ENCODE data around the gene CD59. TPM values are rescaled to one million over a fixed set of nuclear protein-coding genes. Genes with fewer than 3 reads are reported as not detected.

Gene CD59
- total RNA-seq, 3 donors from 2014 or later (not counting 1 experiment from before 2014, with no cell fraction given) = 25.0 to 29.4 (median 26.4) TPM

DNA sequence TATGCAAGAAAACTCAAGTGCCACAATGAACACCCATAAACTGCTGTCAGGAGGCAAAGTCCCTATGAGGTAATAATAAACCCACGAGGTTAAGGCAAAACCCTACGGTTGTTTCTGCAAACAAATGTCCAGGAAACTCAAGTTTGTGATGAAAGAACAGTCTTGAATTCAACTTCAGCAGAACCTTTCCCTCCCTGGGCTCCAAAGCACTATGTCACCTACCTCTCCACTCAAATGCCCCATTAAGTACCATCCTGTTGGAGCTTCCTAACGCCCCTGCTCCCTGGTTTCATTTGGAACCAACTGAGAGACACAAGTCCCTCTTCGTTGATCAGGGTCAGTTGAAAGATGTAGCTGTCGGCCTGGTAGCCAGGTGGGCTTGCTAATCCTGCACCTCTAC, 33.0 kb downstream of the CD59 start:
- H3K36me3 ChIP-seq (ENCODE audit: control insufficient read depth, insufficient read depth, low read length) = no peaks in the 10 kb centered on the region
- H3K27ac ChIP-seq (ENCODE audit: low read length) = no peak overlapping the region
- ATAC-seq (no peak), DNase-seq (no peak)
- 86% methylated on average over 4 of the region's 5 CpGs for WGBS (ENCODE audit: insufficient coverage)
- H3K4me1 ChIP-seq (ENCODE audit: control insufficient read depth, insufficient read depth, low read length) = peaks cover 12% of the 10 kb centered on the region
- intact Hi-C loops (cut with micrococcal nuclease) = no loop called here
- no peak overlapping the region for H3K27ac Mint-ChIP-seq
- no peaks in the 10 kb centered on the region for H3K9me3 ChIP-seq (ENCODE audit: control insufficient read depth, insufficient read depth, low read length)
- H3K36me3 Mint-ChIP-seq = no peaks in the 10 kb centered on the region
- H3K4me3 ChIP-seq (ENCODE audit: low read length) = no peak overlapping the region
- TF ChIP-seq, protein P1, sequence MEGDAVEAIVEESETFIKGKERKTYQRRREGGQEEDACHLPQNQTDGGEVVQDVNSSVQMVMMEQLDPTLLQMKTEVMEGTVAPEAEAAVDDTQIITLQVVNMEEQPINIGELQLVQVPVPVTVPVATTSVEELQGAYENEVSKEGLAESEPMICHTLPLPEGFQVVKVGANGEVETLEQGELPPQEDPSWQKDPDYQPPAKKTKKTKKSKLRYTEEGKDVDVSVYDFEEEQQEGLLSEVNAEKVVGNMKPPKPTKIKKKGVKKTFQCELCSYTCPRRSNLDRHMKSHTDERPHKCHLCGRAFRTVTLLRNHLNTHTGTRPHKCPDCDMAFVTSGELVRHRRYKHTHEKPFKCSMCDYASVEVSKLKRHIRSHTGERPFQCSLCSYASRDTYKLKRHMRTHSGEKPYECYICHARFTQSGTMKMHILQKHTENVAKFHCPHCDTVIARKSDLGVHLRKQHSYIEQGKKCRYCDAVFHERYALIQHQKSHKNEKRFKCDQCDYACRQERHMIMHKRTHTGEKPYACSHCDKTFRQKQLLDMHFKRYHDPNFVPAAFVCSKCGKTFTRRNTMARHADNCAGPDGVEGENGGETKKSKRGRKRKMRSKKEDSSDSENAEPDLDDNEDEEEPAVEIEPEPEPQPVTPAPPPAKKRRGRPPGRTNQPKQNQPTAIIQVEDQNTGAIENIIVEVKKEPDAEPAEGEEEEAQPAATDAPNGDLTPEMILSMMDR (IDR thresholded peaks at IDR 0.05) = no peak
- no peak overlapping the region for H3K4me3 Mint-ChIP-seq
- peaks cover 16 to 23% of the 10 kb centered on the region in 2 donors for H3K4me1 Mint-ChIP-seq
- no peaks in the 10 kb centered on the region for H3K27me3 ChIP-seq (ENCODE audit: control insufficient read depth, insufficient read depth, low read length)
- no peaks in the 10 kb centered on the region for H3K9me3 Mint-ChIP-seq
- H3K27me3 Mint-ChIP-seq (ENCODE audit: low read depth in 2 of 2) = peaks cover 1 to 4% of the 10 kb centered on the region in 2 donors

DNA sequence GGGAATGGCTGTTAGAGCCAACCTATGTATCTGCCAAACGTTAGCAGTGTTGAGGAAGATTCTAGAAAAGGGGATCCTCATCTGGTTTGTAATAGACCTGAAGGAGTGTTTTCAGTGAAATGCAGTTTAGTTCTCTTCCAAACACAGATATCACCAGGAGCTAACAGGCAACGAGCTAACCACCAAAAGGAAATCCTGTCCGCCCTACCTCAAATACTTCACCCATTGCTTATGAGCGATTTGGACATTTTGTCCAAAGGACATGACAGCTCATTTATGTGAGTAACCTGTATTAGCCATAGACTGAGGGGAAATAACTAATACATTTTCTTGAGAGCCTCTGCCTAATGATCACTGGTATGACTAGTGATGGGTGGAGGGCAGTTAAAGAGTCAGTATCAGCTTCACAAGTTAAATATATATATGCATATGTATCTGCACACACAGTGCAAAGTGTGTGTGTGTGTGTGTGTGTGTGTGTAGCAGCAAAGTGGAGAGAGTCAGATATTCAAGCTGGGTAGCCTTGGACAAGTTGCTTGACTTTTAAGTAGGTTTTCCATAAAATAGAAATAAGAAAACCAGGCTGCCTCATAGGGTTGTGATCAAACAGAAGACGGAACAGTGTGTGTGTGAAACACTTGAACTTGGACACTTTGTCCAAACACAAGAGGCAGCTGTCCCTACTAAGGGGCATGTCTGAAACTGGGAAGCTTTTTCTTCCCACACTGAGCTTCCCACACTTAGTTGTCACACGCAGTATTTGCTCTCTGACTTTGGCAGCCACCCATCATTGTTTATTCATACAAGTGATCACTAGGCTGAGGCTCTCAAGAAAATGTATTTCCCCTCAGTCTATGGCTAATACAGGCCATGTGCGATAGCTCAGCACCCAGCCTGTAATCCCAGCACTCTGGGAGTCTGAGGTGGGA, 34.7 kb downstream of the CD59 start:
- DNase-seq (no peak), ATAC-seq (no peak)
- 44% methylated on average over 7 of the region's 7 CpGs for WGBS (ENCODE audit: insufficient coverage)
- Mint-ChIP-seq H3K4me1 (peaks cover 16 to 20% of the 10 kb centered on the region in 2 donors), H3K9me3 (no peaks in the 10 kb centered on the region), H3K27ac (peak overlapping the region; percentile 74 to 80), H3K36me3 (no peaks in the 10 kb centered on the region), H3K27me3 (ENCODE audit: low read depth in 2 of 2) (peaks cover 18% of the 10 kb centered on the region in 2 donors), H3K4me3 (peak overlapping the region; percentile 89)
- Histone ChIP-seq H3K27ac (ENCODE audit: low read length) (no peak overlapping the region), H3K4me3 (ENCODE audit: low read length) (peak overlapping the region; percentile 69), H3K9me3 (ENCODE audit: control insufficient read depth, insufficient read depth, low read length) (no peaks in the 10 kb centered on the region), H3K4me1 (ENCODE audit: control insufficient read depth, insufficient read depth, low read length) (peaks cover 12% of the 10 kb centered on the region), H3K27me3 (ENCODE audit: control insufficient read depth, insufficient read depth, low read length) (no peaks in the 10 kb centered on the region), H3K36me3 (ENCODE audit: control insufficient read depth, insufficient read depth, low read length) (no peaks in the 10 kb centered on the region)
- intact Hi-C loops (cut with micrococcal nuclease) = loop anchor here (2.0 kb wide), 3 partner anchors 33 to 737 kb away; partner anchors contain the start of genes CAT and HIPK3
- TF ChIP-seq, protein P1 (IDR thresholded peaks at IDR 0.05) = no peak

DNA sequence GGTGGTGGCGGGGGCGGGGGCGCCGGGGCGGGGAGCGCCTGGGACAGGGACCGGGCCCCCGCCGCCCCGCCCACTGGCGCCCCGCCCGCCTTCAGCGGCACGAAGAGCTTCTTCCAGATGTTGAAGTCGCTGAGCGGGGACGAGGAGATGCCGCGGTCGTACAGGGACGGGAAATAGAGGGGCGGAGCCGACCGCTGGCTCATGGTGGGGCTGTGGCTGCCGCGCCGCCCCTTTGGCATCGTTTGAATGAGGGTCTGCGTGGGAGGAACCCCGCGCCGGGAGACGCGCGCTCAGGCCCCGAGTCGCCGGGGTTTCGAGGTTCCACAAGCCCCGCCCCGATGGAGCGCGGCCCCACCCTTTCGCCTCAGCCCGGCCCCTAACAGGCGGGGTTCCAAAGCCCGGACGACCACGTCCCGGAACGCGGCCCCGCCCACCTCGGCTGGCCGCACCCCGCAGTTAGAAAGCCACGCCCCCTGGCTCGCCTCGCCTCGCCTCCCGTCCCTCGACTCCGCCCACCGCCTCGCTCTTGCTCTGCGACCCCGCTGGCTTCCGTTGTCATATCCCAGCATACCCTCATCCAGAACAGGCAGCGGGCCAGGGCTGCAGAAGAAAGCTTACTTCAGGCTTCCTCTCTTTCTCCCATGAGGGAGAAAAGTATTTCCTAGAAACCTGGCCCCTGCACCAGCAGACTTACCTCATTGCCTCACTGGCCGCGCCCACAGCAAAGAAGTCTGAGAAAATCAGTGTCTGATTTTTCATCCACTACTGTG, 35.5 kb downstream of the CD59 start, which contains the start of gene C11orf91:
C11orf91 (minus strand) TSS at position 325 of the 770 bp plus-strand sequence; CDS start at position 239, 86 bp downstream.
- TF ChIP-seq, protein P1 (IDR thresholded peaks at IDR 0.05) = no peak
- DNase-seq (peak; percentile 95 to 97), ATAC-seq (peak; percentile 96 to 98 (median 97))
- Mint-ChIP-seq H3K9me3 (no peaks in the 10 kb centered on the region), H3K36me3 (no peaks in the 10 kb centered on the region), H3K27ac (peak within 1 kb of the TSS; percentile 74 to 80), H3K4me3 (peak within 1 kb of the TSS; percentile 89), H3K27me3 (ENCODE audit: low read depth in 2 of 2) (peaks cover 24 to 25% of the 10 kb centered on the region in 2 donors), H3K4me1 (peaks cover 16% of the 10 kb centered on the region in 2 donors)
- Histone ChIP-seq H3K4me3 (ENCODE audit: low read length) (peak within 1 kb of the TSS; percentile 69), H3K9me3 (ENCODE audit: control insufficient read depth, insufficient read depth, low read length) (no peaks in the 10 kb centered on the region), H3K4me1 (ENCODE audit: control insufficient read depth, insufficient read depth, low read length) (peaks cover 12% of the 10 kb centered on the region), H3K27ac (ENCODE audit: low read length) (no peak within 1 kb of the TSS), H3K27me3 (ENCODE audit: control insufficient read depth, insufficient read depth, low read length) (no peaks in the 10 kb centered on the region), H3K36me3 (ENCODE audit: control insufficient read depth, insufficient read depth, low read length) (no peaks in the 10 kb centered on the region)
- WGBS (ENCODE audit: insufficient coverage) = under 1% methylated on average over 72 of the region's 72 CpGs
- intact Hi-C loops (cut with micrococcal nuclease) = loop anchor here (1.0 to 2.0 kb wide), 4 partner anchors 34 to 738 kb away; partner anchors contain the start of genes CAT, FBXO3 and HIPK3
